KBM-7 (cell line): ENCODE data around the gene UBXN6.

Experiments used
- DNase-seq: peaks from one replicate; pipeline ENCODE4 v3.0.0-alpha.2; 2015
- in situ Hi-C: fragments of 300-500 bp; cut with MboI; formaldehyde crosslinking; loops from 2 replicates; pipeline ENCODE4 v1.14.3; 2020; ENCODE audit warnings: low sequenced_read_pairs, low pct_unique_long_range_greater_than_20kb, mixed read lengths

Gene UBXN6

GRCh38 chr19:4425537-4425936 is 32.1 kb downstream of the UBXN6 start:
- in situ Hi-C loops = no loop called here
- DNase-seq = no peak

- in situ Hi-C loops = no loop called here
- no peak for DNase-seq
Measured at GRCh38 chr19:4423416-4424126, 34.0 kb downstream of the UBXN6 start.

GRCh38 chr19:4416268-4416667 is 41.3 kb downstream of the UBXN6 start:
- DNase-seq = no peak
- in situ Hi-C loops = no loop called here

- DNase-seq = no peak
- in situ Hi-C loops = no loop called here
Measured at GRCh38 chr19:4415352-4415751, 42.2 kb downstream of the UBXN6 start.

GRCh38 chr19:4414800-4415321 is 42.7 kb downstream of the UBXN6 start:
- DNase-seq = no peak
- in situ Hi-C loops = no loop called here

GRCh38 chr19:4414144-4414799 is 43.3 kb downstream of the UBXN6 start:
- in situ Hi-C loops = no loop called here
- no peak for DNase-seq

- no peak for DNase-seq
- in situ Hi-C loops = no loop called here
Measured at GRCh38 chr19:4413588-4413987, 44.0 kb downstream of the UBXN6 start.

GRCh38 chr19:4409123-4409933 is 48.3 kb downstream of the UBXN6 start:
- DNase-seq = no peak
- in situ Hi-C loops = no loop called here

- DNase-seq = no peak
- in situ Hi-C loops = no loop called here
Measured at GRCh38 chr19:4406626-4407025, 51.0 kb downstream of the UBXN6 start.

GRCh38 chr19:4405977-4406376 is 51.6 kb downstream of the UBXN6 start:
- DNase-seq = no peak
- in situ Hi-C loops = no loop called here

GRCh38 chr19:4403005-4403761 is 54.4 kb downstream of the UBXN6 start:
- peak; percentile 21 for DNase-seq
- in situ Hi-C loops = no loop called here

GRCh38 chr19:4402171-4403004 is 55.2 kb downstream of the UBXN6 start, which contains the start of gene CHAF1A:
Gene CHAF1A, plus strand, starts transcription at chr19:4402640. Its CDS starts 123 bp downstream, at chr19:4402763.
- DNase-seq = peak; percentile 99
- in situ Hi-C loops = no loop called here

GRCh38 chr19:4401769-4402170 is 55.8 kb downstream of the UBXN6 start:
- in situ Hi-C loops = no loop called here
- no peak for DNase-seq

GRCh38 chr19:4400135-4400936 is 57.3 kb downstream of the UBXN6 start, which contains the start of gene SH3GL1:
Gene SH3GL1, minus strand, starts transcription at chr19:4400547. Its CDS starts 179 bp downstream, at chr19:4400368.
- peak; percentile 91 for DNase-seq
- in situ Hi-C loops = no loop called here

- peak; percentile 57 for DNase-seq
- in situ Hi-C loops = no loop called here
Measured at GRCh38 chr19:4399812-4400134, 57.8 kb downstream of the UBXN6 start.

GRCh38 chr19:4396949-4397783 is 60.4 kb downstream of the UBXN6 start:
- DNase-seq = no peak
- in situ Hi-C loops = no loop called here
